GM12872 (cell line): ENCODE data around the gene CENPS.

Experiments used
- CTCF ChIP-seq: IDR thresholded peaks from 3 replicates; pipeline ENCODE4 v1.5.1; 2011; ENCODE audit warnings: low read depth, mild to moderate bottlenecking, low read length, moderate library complexity; ENCODE audit not compliant: insufficient read depth

Gene CENPS

DNA sequence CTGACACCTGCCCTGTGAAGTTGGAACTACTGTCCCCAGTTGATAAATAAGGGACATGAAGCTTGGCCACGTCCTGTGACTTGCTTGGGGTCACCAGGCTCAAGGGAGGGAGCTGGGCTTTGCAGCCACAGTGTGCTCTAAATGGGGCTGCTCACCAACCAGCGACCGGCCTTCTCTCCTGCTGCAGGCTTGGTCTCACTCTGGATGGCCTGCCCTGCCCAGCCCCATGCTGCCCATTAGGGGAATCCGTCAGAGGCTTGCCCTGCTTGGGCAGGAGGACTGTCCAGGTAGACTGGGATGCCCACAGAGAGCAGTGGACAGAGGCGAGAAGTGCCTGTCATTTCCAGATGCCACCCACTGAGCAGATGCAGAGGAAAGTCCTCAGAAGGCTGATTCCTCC is 1.2 kb upstream of the CENPS start:
- TF ChIP-seq CTCF = no peak

GRCh38 chr1:10429868-10430215 is 391 bp upstream of the CENPS start:
- TF ChIP-seq CTCF = no peak

GRCh38 chr1:10431070-10431730 is 967 bp downstream of the CENPS start:
- no peak for TF ChIP-seq CTCF

DNA sequence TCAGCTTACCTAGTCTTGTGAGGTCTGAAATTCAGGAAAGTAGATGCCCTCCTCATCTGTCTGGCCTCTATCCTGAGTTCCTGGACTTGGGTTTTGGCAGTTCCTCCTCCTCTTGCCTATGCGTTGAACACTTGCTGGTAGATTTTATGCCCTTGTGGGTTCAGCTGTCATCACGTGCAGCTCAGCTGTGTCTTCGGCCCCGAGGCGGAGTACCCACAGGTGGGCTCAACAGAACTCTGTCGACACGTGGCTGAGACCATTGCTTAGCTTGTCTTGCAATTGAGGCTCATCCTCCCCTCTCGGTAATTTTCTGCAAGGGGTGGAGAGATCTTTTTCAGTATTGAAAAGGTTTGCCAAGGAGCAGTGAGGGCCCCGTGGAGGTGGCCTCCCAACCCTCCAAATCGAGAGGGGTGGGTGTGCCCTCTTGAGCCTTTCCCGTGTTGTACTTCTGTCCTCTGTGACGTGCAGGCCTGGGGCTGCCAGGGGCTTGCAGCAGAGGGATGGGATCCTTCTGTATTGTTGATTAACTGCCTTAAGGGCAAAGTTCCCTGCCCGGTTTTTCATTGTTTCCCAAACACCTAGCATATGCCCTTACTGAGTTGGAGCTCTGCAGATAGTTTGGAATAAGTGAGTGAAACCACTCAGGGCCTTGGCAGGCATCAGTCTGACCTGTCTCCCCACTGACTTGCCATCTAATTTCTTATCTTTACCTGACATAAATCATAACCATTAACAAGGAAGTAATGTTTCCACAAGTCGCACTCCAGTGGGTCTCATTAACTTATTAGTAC is 2.9 kb downstream of the CENPS start:
- no peak for TF ChIP-seq CTCF

- TF ChIP-seq CTCF = no peak
These were observed 3.6 kb downstream of the CENPS start for GRCh38 chr1:10433790-10434189.

DNA sequence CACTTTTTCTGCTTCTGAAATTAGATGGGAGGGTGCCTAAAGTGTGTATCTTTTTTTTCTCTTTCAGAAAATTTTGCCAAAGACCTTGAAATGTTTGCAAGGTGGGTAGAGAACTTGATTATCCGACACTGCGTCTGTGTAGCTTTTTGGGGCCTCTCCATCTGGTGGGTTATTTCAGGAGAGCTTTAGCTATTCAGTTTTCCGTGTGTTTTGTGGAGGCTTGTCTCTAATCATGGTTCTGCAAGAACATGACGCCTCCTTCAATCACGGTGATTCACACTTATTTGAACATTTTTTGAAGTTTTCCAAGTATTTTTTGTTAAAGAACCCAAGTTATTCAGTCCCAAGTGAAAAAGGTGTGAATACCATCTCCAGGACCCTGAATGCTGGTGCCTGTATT is 4.4 kb downstream of the CENPS start:
- TF ChIP-seq CTCF = no peak

GRCh38 chr1:10437052-10437451 is 6.8 kb downstream of the CENPS start:
- TF ChIP-seq CTCF = no peak
